Kidney tubule cell (primary cell): ENCODE data around the gene STK32A.
"Not testable (repeated sequence)": the region's sequence is repeated elsewhere in the genome, so short reads cannot be mapped to it uniquely, and the experiment has no call there.

ENCODE experiments used
- DNase-seq: peaks from one replicate; pipeline ENCODE4 v3.0.0-alpha.2; 2018; ENCODE audit warnings: low spot score

STK32A gene

GRCh38 chr5:147346006-147346561 is 111.3 kb downstream of the STK32A start:
- DNase-seq, result no peak

- DNase-seq, result peak; percentile 46
These were observed 113.2 kb downstream of the STK32A start for GRCh38 chr5:147348046-147348445.

- peak; percentile 68 for DNase-seq
These were observed 113.6 kb downstream of the STK32A start for GRCh38 chr5:147348451-147348850.

GRCh38 chr5:147349241-147349640 is 114.4 kb downstream of the STK32A start:
- no peak for DNase-seq

GRCh38 chr5:147359101-147359500 is 124.3 kb downstream of the STK32A start:
- peak; percentile 64 for DNase-seq

- peak; percentile 50 for DNase-seq
These were observed 124.8 kb downstream of the STK32A start for GRCh38 chr5:147359581-147359980.

- DNase-seq, result no peak
These were observed 126.0 kb downstream of the STK32A start for GRCh38 chr5:147360816-147361215.

GRCh38 chr5:147361441-147362175 is 126.8 kb downstream of the STK32A start:
- no peak for DNase-seq

GRCh38 chr5:147367381-147367780 is 132.6 kb downstream of the STK32A start:
- not testable (repeated sequence) for DNase-seq

GRCh38 chr5:147369742-147370374 is 135.0 kb downstream of the STK32A start:
- DNase-seq, result peak; percentile 50

GRCh38 chr5:147371290-147371689 is 136.5 kb downstream of the STK32A start:
- no peak for DNase-seq

- no peak for DNase-seq
These were observed 137.4 kb downstream of the STK32A start for GRCh38 chr5:147372191-147372590.

- no peak for DNase-seq
These were observed 138.5 kb downstream of the STK32A start for GRCh38 chr5:147373328-147373727.

GRCh38 chr5:147375151-147375550 is 140.3 kb downstream of the STK32A start:
- no peak for DNase-seq

- DNase-seq, result no peak
These were observed 142.9 kb downstream of the STK32A start for GRCh38 chr5:147377682-147378081.

- DNase-seq, result no peak
These were observed 146.7 kb downstream of the STK32A start for GRCh38 chr5:147381555-147381954.

GRCh38 chr5:147382776-147383175 is 147.9 kb downstream of the STK32A start:
- no peak for DNase-seq

GRCh38 chr5:147384346-147385193 is 149.7 kb downstream of the STK32A start:
- DNase-seq, result no peak

- DNase-seq, result no peak
These were observed 152.3 kb downstream of the STK32A start for GRCh38 chr5:147387109-147387508.

- no peak for DNase-seq
These were observed 153.6 kb downstream of the STK32A start for GRCh38 chr5:147388184-147389108.

- no peak for DNase-seq
These were observed 155.9 kb downstream of the STK32A start for GRCh38 chr5:147390654-147391225.
